CD4-positive, alpha-beta T cell treated with Interleukin-2 at 100 ng/mL for 4 hours (primary cell): ENCODE measurements around the gene DND1.
"Not testable (repeated sequence)": the region's sequence is repeated elsewhere in the genome, so short reads cannot be mapped to it uniquely, and the experiment has no call there.

Source experiments
- DNase-seq: peaks from one replicate; pipeline ENCODE4 v3.0.0-alpha.2; 2020; ENCODE audit warnings: low spot score

Gene DND1

GRCh38 chr5:140631036-140631417 is 42.3 kb downstream of the DND1 start:
- DNase-seq: no peak

DNA sequence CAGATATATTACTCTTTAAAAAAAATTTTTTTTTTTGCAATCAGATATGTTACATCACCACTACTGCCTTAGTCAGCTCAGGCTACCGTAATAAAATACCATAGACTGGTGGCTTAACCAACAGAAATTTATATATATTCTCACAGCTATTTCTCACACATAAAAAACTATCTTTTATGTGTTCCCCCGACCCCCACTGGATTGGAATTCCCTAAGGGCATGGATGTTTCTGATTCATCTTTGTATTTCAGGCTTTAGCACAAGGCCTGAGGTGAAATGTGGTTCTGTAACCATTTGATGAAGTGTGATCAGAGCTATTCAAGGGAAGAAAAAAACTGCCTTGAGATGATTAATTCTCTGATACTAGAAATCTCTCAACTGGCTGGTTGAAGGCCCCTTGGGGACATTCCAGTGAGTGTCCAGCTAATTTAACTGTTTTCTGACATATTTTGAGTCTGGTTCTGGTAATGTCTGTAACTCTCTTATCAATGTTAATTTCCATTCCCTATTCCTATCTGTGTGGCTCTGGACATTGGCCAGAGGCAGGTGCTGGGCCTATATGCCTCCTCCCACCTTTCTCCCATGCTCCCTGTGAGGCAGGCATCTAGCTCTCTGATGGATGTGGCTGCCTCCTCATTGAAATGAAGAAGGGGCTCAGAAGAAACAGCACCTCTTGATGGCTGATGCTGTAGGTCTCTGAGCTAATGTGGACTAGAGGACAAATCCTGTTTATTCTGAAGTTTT is 42.9 kb downstream of the DND1 start:
- DNase-seq: no peak

- DNase-seq: no peak
Observed at GRCh38 chr5:140628711-140629110, 44.7 kb downstream of the DND1 start.

DNA sequence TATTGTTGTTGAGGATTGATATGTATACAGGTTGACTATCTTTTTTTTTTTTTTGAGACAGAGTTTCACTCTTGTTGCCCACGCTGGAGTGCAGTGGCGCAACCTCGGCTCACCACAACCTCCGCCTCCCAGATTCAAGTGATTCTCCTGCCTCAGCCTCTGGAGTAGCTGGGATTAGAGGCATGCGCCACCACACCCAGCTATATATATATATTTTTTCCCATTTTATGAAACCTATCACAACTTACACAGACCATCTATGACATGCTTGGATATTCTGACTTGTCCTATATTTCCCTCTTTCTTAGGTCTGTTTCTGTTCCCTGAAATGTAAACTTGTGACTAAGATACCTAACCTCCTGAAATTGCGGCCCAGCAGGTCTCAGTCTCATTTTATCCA is 45.4 kb downstream of the DND1 start:
- no peak for DNase-seq

- not testable (repeated sequence) for DNase-seq
Observed at GRCh38 chr5:140624886-140625285, 48.5 kb downstream of the DND1 start.

DNA sequence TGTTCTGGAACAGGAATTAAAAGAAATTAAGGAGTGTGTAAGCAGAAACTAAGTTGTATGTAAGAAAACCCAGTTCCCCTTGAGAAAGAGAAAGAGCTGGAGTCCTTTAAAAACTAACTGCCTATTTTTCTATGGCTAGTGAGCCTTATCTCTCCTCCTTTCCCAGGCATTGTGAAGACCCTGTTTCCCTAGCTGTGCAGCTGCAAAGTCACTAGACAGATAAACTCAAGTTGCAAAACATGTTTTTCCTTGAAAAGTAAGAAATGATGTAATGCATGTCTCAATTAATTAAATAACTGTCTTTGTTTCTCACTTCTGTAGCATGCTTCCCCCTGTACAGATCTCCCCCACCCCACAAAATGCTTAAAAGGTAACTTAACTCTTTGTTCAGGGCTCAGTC is 50.3 kb downstream of the DND1 start:
- not testable (repeated sequence) for DNase-seq

GRCh38 chr5:140622301-140622700 is 51.1 kb downstream of the DND1 start:
- no peak for DNase-seq
